Measurements from ENCODE around the gene BRINP1. TPM values are rescaled to one million over a fixed set of nuclear protein-coding genes. Genes with fewer than 3 reads are reported as not detected.

The BRINP1 gene
- total and polyA plus RNA-seq, 2 experiments from 2014 or later = 13.4 to 33.5 TPM

DNA sequence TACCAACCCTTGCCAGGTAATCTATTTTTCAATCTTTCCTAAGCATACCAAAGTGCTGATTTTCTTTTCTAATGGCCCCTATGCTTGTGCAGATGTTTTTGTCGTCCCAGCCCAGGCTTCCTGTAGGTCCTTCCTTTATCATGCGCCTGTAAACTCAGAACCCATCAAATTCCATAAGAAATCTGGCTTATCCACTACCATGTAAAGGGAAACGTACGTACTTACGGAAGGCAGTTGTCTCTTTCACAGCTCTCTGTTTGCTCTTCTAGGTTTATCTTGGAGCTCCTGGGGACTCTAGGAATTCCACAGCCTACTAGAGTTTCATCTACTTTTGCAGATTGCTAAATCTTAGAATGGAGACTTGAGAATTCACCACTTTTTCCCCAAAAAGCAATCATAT is 9.0 kb downstream of the BRINP1 start:
- Mint-ChIP-seq H3K4me1 (peaks cover 56% of the 10 kb centered on the region), H3K27ac (peak overlapping the region; percentile 33), H3K9me3 (no peaks in the 10 kb centered on the region), H3K36me3 (ENCODE audit: low read depth) (peaks cover 22% of the 10 kb centered on the region; the same call in 2 of the 3 replicates), H3K27me3 (ENCODE audit: insufficient read depth, low read depth, poor library complexity) (no peaks in the 10 kb centered on the region), H3K4me3 (no peak overlapping the region; the same call in 2 of the 3 replicates)
- DNase-seq (ENCODE audit: low spot score) (peak; percentile 45), ATAC-seq (peak; percentile 68)
- Histone ChIP-seq H2AFZ (no peak overlapping the region), H3F3A (replicated peaks; ENCODE audit: low read depth) (0 out of 2 replicates have a peak, but pooled peaks cover 4% of the 10 kb centered on the region), H3K4me2 (peak overlapping the region; percentile 55), H3K4me1 (ENCODE audit: insufficient read depth) (peaks cover 46% of the 10 kb centered on the region), H3K9me2 (ENCODE audit: insufficient read depth) (no peaks in the 10 kb centered on the region), H4K20me1 (replicated peaks; ENCODE audit: insufficient read depth) (no peaks in the 10 kb centered on the region), H3K4me3 (no peak overlapping the region), H3K79me2 (replicated peaks; ENCODE audit: insufficient read depth) (peaks cover 87% of the 10 kb centered on the region), H3K27ac (ENCODE audit: low read depth) (peak overlapping the region; percentile 86), H3K27me3 (ENCODE audit: insufficient read depth) (no peaks in the 10 kb centered on the region), H3K36me3 (ENCODE audit: insufficient read depth) (no peaks in the 10 kb centered on the region; the same call in 1 of the 2 replicates)
- TF ChIP-seq, protein P1, sequence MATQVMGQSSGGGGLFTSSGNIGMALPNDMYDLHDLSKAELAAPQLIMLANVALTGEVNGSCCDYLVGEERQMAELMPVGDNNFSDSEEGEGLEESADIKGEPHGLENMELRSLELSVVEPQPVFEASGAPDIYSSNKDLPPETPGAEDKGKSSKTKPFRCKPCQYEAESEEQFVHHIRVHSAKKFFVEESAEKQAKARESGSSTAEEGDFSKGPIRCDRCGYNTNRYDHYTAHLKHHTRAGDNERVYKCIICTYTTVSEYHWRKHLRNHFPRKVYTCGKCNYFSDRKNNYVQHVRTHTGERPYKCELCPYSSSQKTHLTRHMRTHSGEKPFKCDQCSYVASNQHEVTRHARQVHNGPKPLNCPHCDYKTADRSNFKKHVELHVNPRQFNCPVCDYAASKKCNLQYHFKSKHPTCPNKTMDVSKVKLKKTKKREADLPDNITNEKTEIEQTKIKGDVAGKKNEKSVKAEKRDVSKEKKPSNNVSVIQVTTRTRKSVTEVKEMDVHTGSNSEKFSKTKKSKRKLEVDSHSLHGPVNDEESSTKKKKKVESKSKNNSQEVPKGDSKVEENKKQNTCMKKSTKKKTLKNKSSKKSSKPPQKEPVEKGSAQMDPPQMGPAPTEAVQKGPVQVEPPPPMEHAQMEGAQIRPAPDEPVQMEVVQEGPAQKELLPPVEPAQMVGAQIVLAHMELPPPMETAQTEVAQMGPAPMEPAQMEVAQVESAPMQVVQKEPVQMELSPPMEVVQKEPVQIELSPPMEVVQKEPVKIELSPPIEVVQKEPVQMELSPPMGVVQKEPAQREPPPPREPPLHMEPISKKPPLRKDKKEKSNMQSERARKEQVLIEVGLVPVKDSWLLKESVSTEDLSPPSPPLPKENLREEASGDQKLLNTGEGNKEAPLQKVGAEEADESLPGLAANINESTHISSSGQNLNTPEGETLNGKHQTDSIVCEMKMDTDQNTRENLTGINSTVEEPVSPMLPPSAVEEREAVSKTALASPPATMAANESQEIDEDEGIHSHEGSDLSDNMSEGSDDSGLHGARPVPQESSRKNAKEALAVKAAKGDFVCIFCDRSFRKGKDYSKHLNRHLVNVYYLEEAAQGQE (IDR thresholded peaks at IDR 0.05; ENCODE audit: unreplicated experiment) = no peak
- TF ChIP-seq ZNF331 (CRISPR knock-in tag; IDR thresholded peaks at IDR 0.05; ENCODE audit: low read depth) (no peak), CREB1 (CRISPR knock-in tag; IDR thresholded peaks at IDR 0.05; ENCODE audit: low read depth) (no peak), STAT1 (IDR thresholded peaks at IDR 0.05; ENCODE audit: unreplicated experiment) (no peak), EZH2 (IDR thresholded peaks at IDR 0.05; ENCODE audit: low read depth, unreplicated experiment) (no peak), POLR2AphosphoS5 (IDR thresholded peaks at IDR 0.05; ENCODE audit: low read depth) (no peak), EZH2phosphoT487 (IDR thresholded peaks at IDR 0.05; ENCODE audit: unreplicated experiment) (no peak), NANOG (IDR thresholded peaks at IDR 0.05; ENCODE audit: borderline replicate concordance) (no peak), JUNB (IDR thresholded peaks at IDR 0.05; ENCODE audit: unreplicated experiment) (no peak)
- TF ChIP-seq, protein P2, sequence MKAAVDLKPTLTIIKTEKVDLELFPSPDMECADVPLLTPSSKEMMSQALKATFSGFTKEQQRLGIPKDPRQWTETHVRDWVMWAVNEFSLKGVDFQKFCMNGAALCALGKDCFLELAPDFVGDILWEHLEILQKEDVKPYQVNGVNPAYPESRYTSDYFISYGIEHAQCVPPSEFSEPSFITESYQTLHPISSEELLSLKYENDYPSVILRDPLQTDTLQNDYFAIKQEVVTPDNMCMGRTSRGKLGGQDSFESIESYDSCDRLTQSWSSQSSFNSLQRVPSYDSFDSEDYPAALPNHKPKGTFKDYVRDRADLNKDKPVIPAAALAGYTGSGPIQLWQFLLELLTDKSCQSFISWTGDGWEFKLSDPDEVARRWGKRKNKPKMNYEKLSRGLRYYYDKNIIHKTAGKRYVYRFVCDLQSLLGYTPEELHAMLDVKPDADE (IDR thresholded peaks at IDR 0.05) = no peak
- TF ChIP-seq, protein P3, sequence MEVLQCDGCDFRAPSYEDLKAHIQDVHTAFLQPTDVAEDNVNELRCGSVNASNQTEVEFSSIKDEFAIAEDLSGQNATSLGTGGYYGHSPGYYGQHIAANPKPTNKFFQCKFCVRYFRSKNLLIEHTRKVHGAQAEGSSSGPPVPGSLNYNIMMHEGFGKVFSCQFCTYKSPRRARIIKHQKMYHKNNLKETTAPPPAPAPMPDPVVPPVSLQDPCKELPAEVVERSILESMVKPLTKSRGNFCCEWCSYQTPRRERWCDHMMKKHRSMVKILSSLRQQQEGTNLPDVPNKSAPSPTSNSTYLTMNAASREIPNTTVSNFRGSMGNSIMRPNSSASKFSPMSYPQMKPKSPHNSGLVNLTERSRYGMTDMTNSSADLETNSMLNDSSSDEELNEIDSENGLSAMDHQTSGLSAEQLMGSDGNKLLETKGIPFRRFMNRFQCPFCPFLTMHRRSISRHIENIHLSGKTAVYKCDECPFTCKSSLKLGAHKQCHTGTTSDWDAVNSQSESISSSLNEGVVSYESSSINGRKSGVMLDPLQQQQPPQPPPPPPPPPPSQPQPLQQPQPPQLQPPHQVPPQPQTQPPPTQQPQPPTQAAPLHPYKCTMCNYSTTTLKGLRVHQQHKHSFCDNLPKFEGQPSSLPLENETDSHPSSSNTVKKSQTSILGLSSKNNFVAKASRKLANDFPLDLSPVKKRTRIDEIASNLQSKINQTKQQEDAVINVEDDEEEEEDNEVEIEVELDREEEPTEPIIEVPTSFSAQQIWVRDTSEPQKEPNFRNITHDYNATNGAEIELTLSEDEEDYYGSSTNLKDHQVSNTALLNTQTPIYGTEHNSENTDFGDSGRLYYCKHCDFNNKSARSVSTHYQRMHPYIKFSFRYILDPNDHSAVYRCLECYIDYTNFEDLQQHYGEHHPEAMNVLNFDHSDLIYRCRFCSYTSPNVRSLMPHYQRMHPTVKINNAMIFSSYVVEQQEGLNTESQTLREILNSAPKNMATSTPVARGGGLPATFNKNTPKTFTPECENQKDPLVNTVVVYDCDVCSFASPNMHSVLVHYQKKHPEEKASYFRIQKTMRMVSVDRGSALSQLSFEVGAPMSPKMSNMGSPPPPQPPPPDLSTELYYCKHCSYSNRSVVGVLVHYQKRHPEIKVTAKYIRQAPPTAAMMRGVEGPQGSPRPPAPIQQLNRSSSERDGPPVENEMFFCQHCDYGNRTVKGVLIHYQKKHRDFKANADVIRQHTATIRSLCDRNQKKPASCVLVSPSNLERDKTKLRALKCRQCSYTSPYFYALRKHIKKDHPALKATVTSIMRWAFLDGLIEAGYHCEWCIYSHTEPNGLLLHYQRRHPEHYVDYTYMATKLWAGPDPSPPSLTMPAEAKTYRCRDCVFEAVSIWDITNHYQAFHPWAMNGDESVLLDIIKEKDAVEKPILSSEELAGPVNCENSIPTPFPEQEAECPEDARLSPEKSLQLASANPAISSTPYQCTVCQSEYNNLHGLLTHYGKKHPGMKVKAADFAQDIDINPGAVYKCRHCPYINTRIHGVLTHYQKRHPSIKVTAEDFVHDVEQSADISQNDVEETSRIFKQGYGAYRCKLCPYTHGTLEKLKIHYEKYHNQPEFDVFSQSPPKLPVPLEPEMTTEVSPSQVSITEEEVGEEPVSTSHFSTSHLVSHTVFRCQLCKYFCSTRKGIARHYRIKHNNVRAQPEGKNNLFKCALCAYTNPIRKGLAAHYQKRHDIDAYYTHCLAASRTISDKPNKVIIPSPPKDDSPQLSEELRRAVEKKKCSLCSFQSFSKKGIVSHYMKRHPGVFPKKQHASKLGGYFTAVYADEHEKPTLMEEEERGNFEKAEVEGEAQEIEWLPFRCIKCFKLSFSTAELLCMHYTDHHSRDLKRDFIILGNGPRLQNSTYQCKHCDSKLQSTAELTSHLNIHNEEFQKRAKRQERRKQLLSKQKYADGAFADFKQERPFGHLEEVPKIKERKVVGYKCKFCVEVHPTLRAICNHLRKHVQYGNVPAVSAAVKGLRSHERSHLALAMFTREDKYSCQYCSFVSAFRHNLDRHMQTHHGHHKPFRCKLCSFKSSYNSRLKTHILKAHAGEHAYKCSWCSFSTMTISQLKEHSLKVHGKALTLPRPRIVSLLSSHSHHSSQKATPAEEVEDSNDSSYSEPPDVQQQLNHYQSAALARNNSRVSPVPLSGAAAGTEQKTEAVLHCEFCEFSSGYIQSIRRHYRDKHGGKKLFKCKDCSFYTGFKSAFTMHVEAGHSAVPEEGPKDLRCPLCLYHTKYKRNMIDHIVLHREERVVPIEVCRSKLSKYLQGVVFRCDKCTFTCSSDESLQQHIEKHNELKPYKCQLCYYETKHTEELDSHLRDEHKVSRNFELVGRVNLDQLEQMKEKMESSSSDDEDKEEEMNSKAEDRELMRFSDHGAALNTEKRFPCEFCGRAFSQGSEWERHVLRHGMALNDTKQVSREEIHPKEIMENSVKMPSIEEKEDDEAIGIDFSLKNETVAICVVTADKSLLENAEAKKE (CRISPR knock-in tag; IDR thresholded peaks at IDR 0.05) = no peak
- TF ChIP-seq, protein P4, sequence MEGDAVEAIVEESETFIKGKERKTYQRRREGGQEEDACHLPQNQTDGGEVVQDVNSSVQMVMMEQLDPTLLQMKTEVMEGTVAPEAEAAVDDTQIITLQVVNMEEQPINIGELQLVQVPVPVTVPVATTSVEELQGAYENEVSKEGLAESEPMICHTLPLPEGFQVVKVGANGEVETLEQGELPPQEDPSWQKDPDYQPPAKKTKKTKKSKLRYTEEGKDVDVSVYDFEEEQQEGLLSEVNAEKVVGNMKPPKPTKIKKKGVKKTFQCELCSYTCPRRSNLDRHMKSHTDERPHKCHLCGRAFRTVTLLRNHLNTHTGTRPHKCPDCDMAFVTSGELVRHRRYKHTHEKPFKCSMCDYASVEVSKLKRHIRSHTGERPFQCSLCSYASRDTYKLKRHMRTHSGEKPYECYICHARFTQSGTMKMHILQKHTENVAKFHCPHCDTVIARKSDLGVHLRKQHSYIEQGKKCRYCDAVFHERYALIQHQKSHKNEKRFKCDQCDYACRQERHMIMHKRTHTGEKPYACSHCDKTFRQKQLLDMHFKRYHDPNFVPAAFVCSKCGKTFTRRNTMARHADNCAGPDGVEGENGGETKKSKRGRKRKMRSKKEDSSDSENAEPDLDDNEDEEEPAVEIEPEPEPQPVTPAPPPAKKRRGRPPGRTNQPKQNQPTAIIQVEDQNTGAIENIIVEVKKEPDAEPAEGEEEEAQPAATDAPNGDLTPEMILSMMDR (conservative IDR thresholded peaks at IDR 0.05; ENCODE audit: low read depth in 2 of 2) = no peak
